ENCODE results near the gene ZNF366.

ZNF366 gene

GRCh38 chr5:72465601-72466563, 41.3 kb downstream of the ZNF366 start:
- DNase-seq (ENCODE audit: low read depth in 2 of 2) = peak in 1 of 2 experiments; percentile 13

DNA sequence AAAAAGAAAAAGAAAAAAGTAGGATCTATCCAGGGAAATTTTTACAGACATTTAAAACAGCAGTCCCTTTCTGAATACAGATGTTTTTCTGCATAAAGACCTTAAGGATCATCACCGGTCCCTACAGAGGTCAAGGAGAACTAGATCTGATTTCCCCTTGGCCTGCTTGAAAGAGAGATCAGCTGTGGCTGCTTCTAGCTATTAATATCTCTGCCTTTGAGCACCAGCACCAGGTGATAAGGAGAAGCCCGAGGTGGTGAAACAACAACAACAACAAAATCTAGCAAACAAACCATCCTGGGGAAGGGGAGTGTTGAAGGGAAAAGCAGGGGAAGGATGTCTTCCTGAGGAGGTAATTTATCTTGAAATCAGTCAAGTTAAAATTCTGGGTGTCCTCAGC, 42.1 kb downstream of the ZNF366 start:
- no peak for DNase-seq (ENCODE audit: low read depth in 2 of 2)

DNA sequence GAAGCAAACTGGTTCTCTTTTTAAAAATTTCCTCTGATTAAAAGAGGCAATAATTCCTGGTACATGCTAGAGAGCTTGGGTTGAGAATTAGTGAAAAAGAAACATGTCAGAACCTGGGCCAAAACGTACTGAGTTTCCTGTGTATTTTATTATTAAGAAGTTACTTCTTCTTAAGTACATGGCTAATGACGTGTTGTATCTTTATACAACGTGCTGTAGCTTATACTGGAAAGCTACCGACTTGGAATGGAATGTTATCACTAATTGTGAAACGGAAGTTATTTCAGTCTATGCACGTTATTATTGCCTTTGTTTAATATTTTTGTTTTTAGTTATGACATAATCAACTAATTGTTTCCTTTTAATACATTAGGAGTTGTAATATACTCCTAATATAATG, 43.1 kb downstream of the ZNF366 start:
- no peak for DNase-seq (ENCODE audit: low read depth in 2 of 2)

- DNase-seq (ENCODE audit: low read depth in 2 of 2) = no peak
Observed at GRCh38 chr5:72463449-72464052, 43.7 kb downstream of the ZNF366 start.

GRCh38 chr5:72460413-72460812, 46.8 kb downstream of the ZNF366 start:
- DNase-seq (ENCODE audit: low read depth in 2 of 2) = no peak

DNA sequence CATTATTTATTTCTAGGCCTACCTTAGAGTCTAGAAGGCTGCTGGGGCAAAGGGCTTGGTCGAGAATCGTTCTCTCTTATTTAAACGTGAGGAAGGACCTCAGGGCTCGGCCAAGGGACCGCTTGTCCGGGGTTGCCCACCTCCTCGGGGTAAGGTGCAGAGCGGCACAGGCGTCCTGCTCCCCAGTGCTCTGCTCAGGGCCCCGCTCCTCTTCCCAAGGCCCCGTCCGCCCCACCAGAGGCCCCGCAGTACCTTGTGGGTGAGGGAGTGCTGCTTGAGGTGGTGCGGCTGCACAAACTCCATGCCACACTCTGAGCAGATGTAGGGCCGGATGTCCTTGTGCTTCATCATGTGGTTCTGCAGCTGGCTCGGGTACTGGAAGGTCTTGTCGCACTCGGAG, 47.3 kb downstream of the ZNF366 start:
- no peak for DNase-seq (ENCODE audit: low read depth in 2 of 2)

DNA sequence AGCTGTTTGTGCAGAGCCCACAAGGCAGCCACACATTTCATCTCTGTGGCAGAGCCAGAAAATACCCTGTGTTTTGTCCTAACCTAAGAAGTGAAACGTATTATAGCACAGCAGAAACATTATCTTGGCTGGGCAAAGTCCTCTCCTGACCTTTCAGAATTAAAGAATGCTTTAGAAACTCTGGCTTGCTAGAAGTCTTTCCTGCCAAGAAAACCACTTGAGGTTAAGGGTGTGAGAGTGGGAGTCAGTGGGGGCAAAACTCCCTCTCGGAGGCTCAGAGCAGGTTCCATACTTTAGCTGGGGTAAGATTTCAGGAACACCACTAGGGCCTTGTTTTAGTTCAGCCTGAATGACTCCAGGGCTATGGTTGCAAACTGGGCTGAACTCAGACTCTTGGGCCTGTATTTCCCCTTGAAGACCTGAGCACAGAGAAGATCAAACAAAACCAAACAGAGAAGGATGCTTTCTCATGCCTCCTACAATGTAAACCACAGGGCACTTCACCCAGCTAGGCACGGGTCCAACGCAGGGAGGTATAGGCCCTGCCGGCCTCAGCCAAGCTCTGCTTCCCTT, 48.0 kb downstream of the ZNF366 start:
- no peak for DNase-seq (ENCODE audit: low read depth in 2 of 2)

- no peak for DNase-seq (ENCODE audit: low read depth in 2 of 2)
Observed at GRCh38 chr5:72458407-72458806, 48.8 kb downstream of the ZNF366 start.

GRCh38 chr5:72457491-72457890, 49.7 kb downstream of the ZNF366 start:
- DNase-seq (ENCODE audit: low read depth in 2 of 2) = no peak

- no peak for DNase-seq (ENCODE audit: low read depth in 2 of 2)
Observed at GRCh38 chr5:72456391-72457074, 50.7 kb downstream of the ZNF366 start.

DNA sequence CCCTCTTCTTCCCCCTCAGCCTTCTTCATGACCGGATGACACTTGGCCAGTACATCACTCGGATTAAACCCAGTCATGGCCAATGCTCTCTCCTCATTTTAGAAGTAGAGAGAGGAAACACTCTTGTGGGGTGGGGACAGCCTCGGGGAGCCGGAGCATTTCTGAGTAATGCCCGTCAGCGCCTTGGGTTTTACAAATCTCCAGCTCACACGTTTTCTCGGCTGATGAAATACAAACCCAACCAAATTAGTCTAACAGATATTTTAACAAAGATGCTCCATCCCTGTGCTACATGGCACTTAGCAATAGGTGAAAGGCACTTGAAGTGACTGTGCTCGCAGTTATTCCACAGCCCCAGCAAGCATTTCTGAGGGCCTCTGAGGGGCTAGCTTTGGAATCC, 51.7 kb downstream of the ZNF366 start:
- DNase-seq (ENCODE audit: low read depth in 2 of 2) = no peak

GRCh38 chr5:72454996-72455395, 52.2 kb downstream of the ZNF366 start:
- no peak for DNase-seq (ENCODE audit: low read depth in 2 of 2)

GRCh38 chr5:72453246-72453775, 53.9 kb downstream of the ZNF366 start:
- DNase-seq (ENCODE audit: low read depth in 2 of 2) = no peak

DNA sequence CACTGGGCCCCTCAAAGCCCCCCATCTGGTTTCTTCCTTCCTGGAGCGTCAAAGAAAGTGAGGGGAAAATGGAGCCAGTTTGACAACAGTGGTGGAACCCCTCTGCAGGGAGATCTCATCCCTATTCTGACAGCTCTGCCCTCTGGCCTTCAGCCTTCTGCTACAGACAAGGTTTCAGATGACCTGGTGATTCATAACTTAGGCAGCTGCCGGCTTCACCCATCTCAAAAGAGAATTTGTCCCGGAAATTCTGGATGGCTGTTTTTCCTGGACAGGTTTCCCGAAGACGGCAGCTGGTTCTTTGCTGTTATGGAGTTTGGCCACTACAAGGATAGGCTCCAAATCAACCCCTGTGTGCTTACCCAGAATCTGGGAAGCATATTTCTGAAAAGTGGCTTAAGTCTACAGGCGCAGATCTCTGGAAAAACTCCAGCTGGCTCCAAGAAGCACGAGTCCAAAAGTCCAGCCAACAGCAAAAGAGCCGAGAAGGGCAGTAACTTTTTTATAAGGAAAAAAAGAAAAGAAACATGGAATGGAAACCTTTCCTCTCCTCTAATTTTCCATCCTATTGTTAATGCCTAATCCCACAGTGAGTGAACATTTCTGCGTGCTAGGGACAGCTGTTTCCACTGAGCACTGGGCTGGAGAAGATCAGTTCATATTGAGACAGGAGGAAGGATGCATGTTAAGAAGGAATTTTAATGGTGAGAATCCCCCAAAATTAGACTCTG, 54.5 kb downstream of the ZNF366 start:
- DNase-seq (ENCODE audit: low read depth in 2 of 2) = peak; percentile 57

- DNase-seq (ENCODE audit: low read depth in 2 of 2) = peak; percentile 79
Observed at GRCh38 chr5:72451741-72452505, 55.3 kb downstream of the ZNF366 start.

DNA sequence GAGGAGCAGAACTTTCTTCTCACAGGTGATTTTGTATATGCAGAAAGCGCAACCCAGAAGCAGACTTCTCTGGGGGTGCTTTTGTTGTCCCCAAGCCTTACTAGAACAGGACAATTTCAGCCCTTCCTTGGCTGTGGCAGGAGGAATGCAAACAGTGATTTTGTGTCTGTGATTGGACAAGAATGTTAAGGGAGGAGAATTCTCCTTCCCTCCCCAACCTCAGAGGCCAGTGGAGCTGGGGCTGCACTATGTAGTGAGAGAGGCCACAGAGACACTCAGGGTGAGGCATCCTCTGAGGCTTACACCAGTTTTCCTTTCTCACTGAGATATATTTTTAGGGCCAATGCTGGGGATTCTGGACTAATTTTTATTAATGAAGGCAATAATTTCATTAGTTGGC, 58.8 kb downstream of the ZNF366 start:
- DNase-seq (ENCODE audit: low read depth in 2 of 2) = no peak

- DNase-seq (ENCODE audit: low read depth in 2 of 2) = no peak
Observed at GRCh38 chr5:72447751-72448150, 59.5 kb downstream of the ZNF366 start.

DNA sequence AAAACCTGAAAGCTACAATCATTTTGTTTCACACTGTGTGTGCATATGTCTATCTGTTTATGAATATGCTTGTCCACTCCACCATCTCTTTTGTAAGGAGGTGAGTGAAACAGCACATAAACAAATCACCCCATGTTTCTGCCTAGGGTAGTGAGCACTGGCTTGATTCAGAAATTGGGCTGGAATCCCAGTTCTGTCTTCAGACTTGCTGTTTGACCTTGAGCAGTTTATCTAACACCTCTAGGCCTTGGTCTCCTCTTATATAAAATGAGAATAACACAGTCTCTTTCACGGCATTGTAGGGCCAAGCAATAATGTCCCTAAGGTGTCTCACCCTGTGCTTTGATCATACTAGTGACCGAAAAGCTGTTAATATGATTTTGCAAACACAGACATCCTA, 61.2 kb downstream of the ZNF366 start:
- no peak for DNase-seq (ENCODE audit: low read depth in 2 of 2)

GRCh38 chr5:72443883-72444282, 63.3 kb downstream of the ZNF366 start:
- no peak for DNase-seq (ENCODE audit: low read depth in 2 of 2)

- DNase-seq (ENCODE audit: low read depth in 2 of 2) = peak; percentile 62 to 65
Observed at GRCh38 chr5:72441862-72442540, 65.2 kb downstream of the ZNF366 start.

Data from fibroblast of skin of left biceps (primary cell).